H9 (cell line): ENCODE data around the gene SDF2L1. TPM values are rescaled to one million over a fixed set of nuclear protein-coding genes. Genes with fewer than 3 reads are reported as not detected.
A peak's percentile ranks its signal among the peaks of the same experiment; 100 is the strongest.

Experiments
- DNase-seq: peaks from one replicate; pipeline ENCODE4 v3.0.0-alpha.2; 2017
- H2AFZ ChIP-seq: one replicate; pipeline ENCODE4 v1.6.1; 2013; ENCODE audit warnings: mild to moderate bottlenecking, low read length, control low read depth, moderate library complexity
- H2AK5ac ChIP-seq: 2 replicates; pipeline ENCODE4 v1.6.1; 2013; ENCODE audit warnings: low read length, control low read depth, mixed read lengths; ENCODE audit not compliant: insufficient read length
- H2BK120ac ChIP-seq: one replicate; pipeline ENCODE4 v1.6.1; 2013; ENCODE audit warnings: low read depth, mild to moderate bottlenecking, low read length, control low read depth, inconsistent platforms; ENCODE audit not compliant: poor library complexity, severe bottlenecking
- H2BK12ac ChIP-seq: 2 replicates; pipeline ENCODE4 v1.6.1; 2013; ENCODE audit warnings: low read length, control low read depth, mixed read lengths, low read depth; ENCODE audit not compliant: insufficient read length
- H2BK15ac ChIP-seq: 2 replicates; pipeline ENCODE4 v1.6.1; 2013; ENCODE audit warnings: low read depth, low read length, control low read depth
- H2BK20ac ChIP-seq: one replicate; pipeline ENCODE4 v1.6.1; 2013; ENCODE audit warnings: low read depth, mild to moderate bottlenecking, low read length, control low read depth, inconsistent platforms; ENCODE audit not compliant: poor library complexity, severe bottlenecking
- H2BK5ac ChIP-seq: 2 replicates; pipeline ENCODE4 v1.6.1; 2013; ENCODE audit warnings: low read length, control low read depth, mixed read lengths; ENCODE audit not compliant: insufficient read length
- H3K14ac ChIP-seq: 2 replicates; pipeline ENCODE4 v1.6.1; 2013; ENCODE audit warnings: low read length, control low read depth; ENCODE audit not compliant: insufficient read depth
- H3K18ac ChIP-seq: 2 replicates; pipeline ENCODE4 v1.6.1; 2013; ENCODE audit warnings: low read depth, mild to moderate bottlenecking, mixed read lengths, low read length, control low read depth; ENCODE audit not compliant: insufficient read length
- H3K23ac ChIP-seq: 2 replicates; pipeline ENCODE4 v1.6.1; 2013; ENCODE audit warnings: low read length, control low read depth, mixed read lengths, low read depth; ENCODE audit not compliant: insufficient read length
- H3K23me2 ChIP-seq: 2 replicates; pipeline ENCODE4 v1.6.1; 2013; ENCODE audit warnings: low read depth, mild to moderate bottlenecking, mixed read lengths, low read length, control low read depth; ENCODE audit not compliant: insufficient read length, poor library complexity, severe bottlenecking
- H3K27ac ChIP-seq: 2 replicates; pipeline ENCODE4 v1.5.1; 2013; ENCODE audit warnings: low read length, control low read depth, mixed read lengths, low read depth; ENCODE audit not compliant: insufficient read length
- H3K27me3 ChIP-seq: 2 replicates; pipeline ENCODE4 v1.6.1; 2013; ENCODE audit warnings: low read length, control low read depth, inconsistent platforms; ENCODE audit not compliant: insufficient read depth
- H3K4ac ChIP-seq: 2 replicates; pipeline ENCODE4 v1.6.1; 2013; ENCODE audit warnings: low read depth, mild to moderate bottlenecking, control low read depth, inconsistent platforms, low read length, moderate library complexity
- H3K4me1 ChIP-seq: 2 replicates; pipeline ENCODE4 v1.6.1; 2013; ENCODE audit warnings: low read length, control low read depth, inconsistent platforms; ENCODE audit not compliant: insufficient read depth
- H3K4me2 ChIP-seq: 2 replicates; pipeline ENCODE4 v1.6.1; 2013; ENCODE audit warnings: low read length, control low read depth, mixed read lengths; ENCODE audit not compliant: insufficient read length, insufficient read depth
- H3K56ac ChIP-seq: 2 replicates; pipeline ENCODE4 v1.6.1; 2013; ENCODE audit warnings: low read depth, mild to moderate bottlenecking, mixed read lengths, low read length, control low read depth; ENCODE audit not compliant: insufficient read length
- H3K79me1 ChIP-seq: 2 replicates; pipeline ENCODE4 v1.6.1; 2013; ENCODE audit warnings: low read depth, mild to moderate bottlenecking, moderate library complexity, low read length, control low read depth, inconsistent platforms; ENCODE audit not compliant: insufficient read depth, poor library complexity, severe bottlenecking
- H3K79me2 ChIP-seq: 2 replicates; pipeline ENCODE4 v1.6.1; 2013; ENCODE audit warnings: low read length, control low read depth, inconsistent platforms; ENCODE audit not compliant: insufficient read depth
- H3K9ac ChIP-seq: 2 replicates; pipeline ENCODE4 v1.6.1; 2013; ENCODE audit warnings: low read length, control low read depth, mixed read lengths; ENCODE audit not compliant: insufficient read length; ENCODE audit errors: extremely low read depth
- H3K9me3 ChIP-seq: one replicate; pipeline ENCODE4 v1.6.1; 2013; ENCODE audit warnings: low read depth, low read length, inconsistent platforms; ENCODE audit not compliant: control insufficient read depth
- H3T11ph ChIP-seq: one replicate; pipeline ENCODE4 v1.6.1; 2013; ENCODE audit warnings: mild to moderate bottlenecking, low read length, control low read depth, inconsistent platforms
- H4K20me1 ChIP-seq: one replicate; pipeline ENCODE4 v1.6.1; 2013; ENCODE audit not compliant: control insufficient read depth, insufficient read length, insufficient read depth
- H4K5ac ChIP-seq: 2 replicates; pipeline ENCODE4 v1.6.1; 2013; ENCODE audit warnings: low read depth, mild to moderate bottlenecking, mixed read lengths, low read length, control low read depth; ENCODE audit not compliant: insufficient read length
- H4K8ac ChIP-seq: replicated peaks from 2 replicates; pipeline ENCODE4 v1.6.1; 2013; ENCODE audit warnings: low read length, control low read depth, mixed read lengths, low read depth; ENCODE audit not compliant: insufficient read length
- H4K91ac ChIP-seq: 2 replicates; pipeline ENCODE4 v1.6.1; 2013; ENCODE audit warnings: low read depth, mild to moderate bottlenecking, moderate library complexity, mixed read lengths, low read length, control low read depth; ENCODE audit not compliant: insufficient read length
- H3K27ac Mint-ChIP-seq, 3 experiments: 2 replicates in 2 of 3; 3 replicates in 1 of 3; pipeline ENCODE4 v1.8.0; 2020 to 2021; ENCODE audit warnings: mixed read lengths in 3 of 3, mild to moderate bottlenecking in 1 of 3, moderate library complexity in 1 of 3
- H3K27me3 Mint-ChIP-seq: 2 replicates; pipeline ENCODE4 v1.8.0; 2021; ENCODE audit warnings: low read depth, mild to moderate bottlenecking, moderate library complexity, mixed read lengths
- H3K36me3 Mint-ChIP-seq, 3 experiments: 2 replicates in 2 of 3; 3 replicates in 1 of 3; pipeline ENCODE4 v1.8.0; 2020 to 2021; ENCODE audit warnings: low read depth in 3 of 3, mixed read lengths in 3 of 3; ENCODE audit not compliant: insufficient read depth in 1 of 3
- H3K4me1 Mint-ChIP-seq, 2 experiments: 2 replicates each; pipeline ENCODE4 v1.8.0; 2020; ENCODE audit warnings: mixed read lengths in 2 of 2
- H3K4me3 Mint-ChIP-seq, 2 experiments: 2 replicates in 1 of 2; 3 replicates in 1 of 2; pipeline ENCODE4 v1.8.0; 2020 to 2021; ENCODE audit warnings: mild to moderate bottlenecking in 2 of 2, mixed read lengths in 2 of 2, moderate library complexity in 1 of 2
- H3K9me3 Mint-ChIP-seq, 2 experiments: 2 replicates in 1 of 2; 3 replicates in 1 of 2; pipeline ENCODE4 v1.8.0; 2020; ENCODE audit warnings: mild to moderate bottlenecking in 2 of 2, mixed read lengths in 2 of 2, moderate library complexity in 1 of 2
- WGBS: extraction: QIAGEN DNeasy Blood & Tissue Kit; methylation state at CpG from one replicate; pipeline ENCODE4 v1.1.7; 2013; ENCODE audit warnings: missing lambda C conversion rate, low lambda C conversion rate, mixed read lengths; ENCODE audit not compliant: insufficient read length; ENCODE audit errors: extremely low coverage; 5-methylcytosine and 5-hydroxymethylcytosine counted together
- total RNA-seq: library from RNA; stranded (reverse); gene quantifications from 2 replicates; pipeline ENCODE4 v1.2.1, GENCODE V29; 2021
- TF ChIP-seq, protein P1 (sequence below): fragments of 200-600 bp; sonication (generic); conservative IDR thresholded peaks from 3 replicates; pipeline ENCODE4 v1.8.0; 2021; ENCODE audit warnings: antibody characterized with exemption, mild to moderate bottlenecking

The SDF2L1 gene
- total RNA-seq, 1 experiment from 2014 or later: 36.0 TPM

DNA sequence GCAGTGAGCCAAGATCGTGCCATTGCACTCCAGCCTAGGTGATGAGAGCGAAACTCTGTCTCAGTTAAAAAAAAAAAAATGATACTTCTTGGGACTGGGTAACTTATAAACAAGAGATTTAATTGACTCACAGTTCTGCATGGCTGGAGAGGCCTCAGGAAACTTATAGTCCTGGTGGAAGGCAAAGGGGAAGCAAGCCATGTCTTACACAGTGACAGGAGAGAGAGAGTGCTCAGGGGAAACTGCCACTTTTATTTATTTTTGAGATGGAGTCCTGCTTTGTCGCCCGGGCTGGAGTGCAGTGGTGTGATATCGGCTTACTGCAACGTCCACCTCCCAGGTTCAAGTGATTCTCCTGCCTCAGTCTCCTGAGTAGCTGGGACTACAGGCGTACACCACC lies 8.2 kb downstream of the SDF2L1 start:
- H3K27ac Mint-ChIP-seq: no peak overlapping the region

More for the DNA sequence above, 8.2 kb downstream of the SDF2L1 start:
- H3K9me3 Mint-ChIP-seq: no peaks in the 10 kb centered on the region
- Histone ChIP-seq H3K27ac (no peak overlapping the region), H2BK5ac (no peak overlapping the region), H4K8ac (no peak overlapping the region), H3T11ph (no peak overlapping the region), H2BK120ac (no peak overlapping the region), H3K4me2 (no peak overlapping the region), H4K20me1 (no peaks in the 10 kb centered on the region), H3K23ac (no peak overlapping the region), H3K4ac (no peak overlapping the region), H3K4me1 (no peaks in the 10 kb centered on the region), H3K79me1 (no peaks in the 10 kb centered on the region), H3K9ac (no peak overlapping the region), H2BK12ac (no peak overlapping the region), H4K91ac (no peak overlapping the region), H3K18ac (no peak overlapping the region), H2BK20ac (no peak overlapping the region), H3K14ac (no peak overlapping the region), H3K23me2 (peaks cover 18% of the 10 kb centered on the region), H4K5ac (no peak overlapping the region), H3K9me3 (no peaks in the 10 kb centered on the region), H2BK15ac (no peak overlapping the region), H2AK5ac (no peak overlapping the region), H2AFZ (no peak overlapping the region), H3K79me2 (no peaks in the 10 kb centered on the region), H3K27me3 (no peaks in the 10 kb centered on the region), H3K56ac (no peak overlapping the region)
- DNase-seq: no peak
- peak overlapping the region; percentile 84 to 92; a peak in 3 of 5 replicates for H3K4me3 Mint-ChIP-seq
- no CpG with 5 or more reads among the region's 7 CpGs for WGBS
- H3K4me1 Mint-ChIP-seq: peaks cover 17 to 24% of the 10 kb centered on the region in 2 experiments
- no peaks in the 10 kb centered on the region for H3K27me3 Mint-ChIP-seq
- peaks cover 15 to 37% (median 16%) of the 10 kb centered on the region in 3 experiments; a peak in 6 of 7 replicates for H3K36me3 Mint-ChIP-seq
- TF ChIP-seq, protein P1, sequence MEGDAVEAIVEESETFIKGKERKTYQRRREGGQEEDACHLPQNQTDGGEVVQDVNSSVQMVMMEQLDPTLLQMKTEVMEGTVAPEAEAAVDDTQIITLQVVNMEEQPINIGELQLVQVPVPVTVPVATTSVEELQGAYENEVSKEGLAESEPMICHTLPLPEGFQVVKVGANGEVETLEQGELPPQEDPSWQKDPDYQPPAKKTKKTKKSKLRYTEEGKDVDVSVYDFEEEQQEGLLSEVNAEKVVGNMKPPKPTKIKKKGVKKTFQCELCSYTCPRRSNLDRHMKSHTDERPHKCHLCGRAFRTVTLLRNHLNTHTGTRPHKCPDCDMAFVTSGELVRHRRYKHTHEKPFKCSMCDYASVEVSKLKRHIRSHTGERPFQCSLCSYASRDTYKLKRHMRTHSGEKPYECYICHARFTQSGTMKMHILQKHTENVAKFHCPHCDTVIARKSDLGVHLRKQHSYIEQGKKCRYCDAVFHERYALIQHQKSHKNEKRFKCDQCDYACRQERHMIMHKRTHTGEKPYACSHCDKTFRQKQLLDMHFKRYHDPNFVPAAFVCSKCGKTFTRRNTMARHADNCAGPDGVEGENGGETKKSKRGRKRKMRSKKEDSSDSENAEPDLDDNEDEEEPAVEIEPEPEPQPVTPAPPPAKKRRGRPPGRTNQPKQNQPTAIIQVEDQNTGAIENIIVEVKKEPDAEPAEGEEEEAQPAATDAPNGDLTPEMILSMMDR: no peak
